SK-N-MC (cell line): ENCODE measurements around the gene MMP25.

Source experiments
- DNase-seq: peaks from one replicate; pipeline ENCODE4 v3.0.0-alpha.2; 2011; ENCODE audit warnings: low read depth, low spot score
- H3K27ac ChIP-seq: fragments of 200-600 bp; sonication (generic); 2 replicates; pipeline ENCODE4 v1.5.1; 2016; ENCODE audit warnings: mixed run types
- H3K36me3 ChIP-seq: fragments of 200-600 bp; sonication (generic); 2 replicates; pipeline ENCODE4 v1.6.1; 2017; ENCODE audit warnings: antibody characterized with exemption, low read length, mixed read lengths; ENCODE audit not compliant: insufficient read depth
- H3K4me3 ChIP-seq: fragments of 200-600 bp; sonication (generic); 2 replicates; pipeline ENCODE4 v1.5.1; 2016
- H3K9ac ChIP-seq: fragments of 200-600 bp; sonication (generic); 2 replicates; pipeline ENCODE4 v1.8.0; 2017; ENCODE audit warnings: mixed run types, mixed read lengths; ENCODE audit not compliant: insufficient read length
- H3K9me3 ChIP-seq: fragments of 200-600 bp; sonication (generic); 2 replicates; pipeline ENCODE4 v1.6.1; 2017; ENCODE audit warnings: low read depth, mild to moderate bottlenecking, antibody characterized with exemption, low read length, moderate library complexity, mixed read lengths
- EZH2 ChIP-seq: fragments of 200-600 bp; sonication (generic); IDR thresholded peaks from one replicate; pipeline ENCODE4 v1.6.1; 2017; ENCODE audit warnings: antibody characterized with exemption
- FOXP2 ChIP-seq: optimal IDR thresholded peaks from 2 replicates; pipeline ENCODE3; 2011; ENCODE audit warnings: mild to moderate bottlenecking, moderate library complexity; ENCODE audit not compliant: insufficient read depth; ENCODE audit errors: extremely low read length, control extremely low read depth
- POLR2AphosphoS5 ChIP-seq: IDR thresholded peaks from 2 replicates; pipeline ENCODE4 v1.6.1; 2012; ENCODE audit warnings: mild to moderate bottlenecking, low read depth, low read length, borderline replicate concordance

Gene MMP25

GRCh38 chr16:3089717-3090592 is 43.6 kb downstream of the MMP25 start:
- TF ChIP-seq FOXP2 (no peak), EZH2 (no peak), POLR2AphosphoS5 (no peak)
- DNase-seq: no peak
- Histone ChIP-seq H3K9me3 (no peaks in the 10 kb centered on the region), H3K27ac (no peak overlapping the region), H3K4me3 (no peak overlapping the region), H3K9ac (no peak overlapping the region), H3K36me3 (no peaks in the 10 kb centered on the region)

- no peaks in the 10 kb centered on the region for H3K9me3 ChIP-seq
- TF ChIP-seq EZH2: no peak
- TF ChIP-seq POLR2AphosphoS5: no peak
- no peak for TF ChIP-seq FOXP2
- H3K36me3 ChIP-seq: no peaks in the 10 kb centered on the region
- no peak overlapping the region for H3K4me3 ChIP-seq
- DNase-seq: no peak
- H3K9ac ChIP-seq: no peak overlapping the region
- no peak overlapping the region for H3K27ac ChIP-seq
Observed at GRCh38 chr16:3091551-3091950, 45.2 kb downstream of the MMP25 start.

DNA sequence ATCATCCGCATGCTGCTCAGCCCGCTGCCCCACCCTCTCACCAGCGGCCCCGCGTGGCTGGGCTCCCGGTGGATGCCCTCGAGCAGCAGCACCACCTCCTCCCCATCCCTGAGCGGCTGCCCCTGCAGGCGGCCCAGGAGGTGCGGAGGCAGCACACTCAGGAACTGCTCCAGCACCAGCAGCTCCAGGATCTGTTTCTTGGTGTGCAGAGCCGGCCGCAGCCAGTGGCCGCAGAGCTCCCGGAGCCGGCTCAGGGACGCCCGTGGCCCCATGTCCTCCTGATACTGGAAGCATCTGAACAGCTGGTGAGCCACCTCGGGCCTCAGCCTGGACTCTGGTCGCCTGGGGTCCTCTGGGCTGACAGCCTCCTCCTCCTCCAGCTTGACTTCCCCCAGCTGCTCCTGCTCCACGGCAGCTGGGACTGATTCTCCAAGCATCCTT is 46.2 kb downstream of the MMP25 start:
- Histone ChIP-seq H3K27ac (no peak overlapping the region), H3K36me3 (no peaks in the 10 kb centered on the region), H3K4me3 (no peak overlapping the region), H3K9me3 (no peaks in the 10 kb centered on the region), H3K9ac (no peak overlapping the region)
- TF ChIP-seq POLR2AphosphoS5 (no peak), EZH2 (no peak), FOXP2 (no peak)
- no peak for DNase-seq

DNA sequence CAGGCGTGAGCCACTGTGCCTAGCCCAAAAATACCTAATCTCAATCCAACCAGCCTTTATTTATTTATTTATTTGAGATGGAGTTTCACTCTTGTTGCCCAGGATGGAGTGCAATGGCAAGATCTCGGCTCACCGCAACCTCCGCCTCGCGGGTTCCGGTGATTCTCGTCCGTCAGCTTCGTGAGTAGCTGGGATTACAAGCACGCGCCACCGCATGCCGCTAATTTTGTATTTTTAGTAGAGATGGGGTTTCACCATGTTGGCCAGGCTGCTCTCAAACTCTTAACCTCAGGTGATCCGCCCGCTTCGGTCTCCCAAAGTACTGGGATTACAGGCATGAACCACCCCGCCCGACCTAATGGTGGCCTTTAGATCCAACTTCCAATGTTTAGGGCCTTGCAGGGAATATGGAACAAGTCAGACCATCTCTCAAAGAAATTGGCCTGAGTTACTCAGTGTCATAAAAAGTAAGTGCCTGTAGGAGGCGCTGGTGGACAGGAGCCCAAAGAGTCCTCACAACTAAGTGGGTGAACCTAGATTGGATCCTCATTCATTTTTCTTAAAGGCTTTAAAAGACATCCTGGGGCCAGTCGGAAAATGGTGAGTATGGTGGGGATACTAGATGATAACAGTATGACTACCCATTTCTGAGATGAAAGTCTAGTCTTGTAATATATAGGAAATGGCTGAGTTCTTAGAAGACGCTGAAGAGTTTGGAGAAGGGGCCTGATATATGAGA is 48.1 kb downstream of the MMP25 start:
- TF ChIP-seq FOXP2 (no peak), POLR2AphosphoS5 (no peak), EZH2 (no peak)
- Histone ChIP-seq H3K9me3 (no peaks in the 10 kb centered on the region), H3K36me3 (no peaks in the 10 kb centered on the region), H3K9ac (no peak overlapping the region), H3K27ac (no peak overlapping the region), H3K4me3 (no peak overlapping the region)
- DNase-seq: no peak

DNA sequence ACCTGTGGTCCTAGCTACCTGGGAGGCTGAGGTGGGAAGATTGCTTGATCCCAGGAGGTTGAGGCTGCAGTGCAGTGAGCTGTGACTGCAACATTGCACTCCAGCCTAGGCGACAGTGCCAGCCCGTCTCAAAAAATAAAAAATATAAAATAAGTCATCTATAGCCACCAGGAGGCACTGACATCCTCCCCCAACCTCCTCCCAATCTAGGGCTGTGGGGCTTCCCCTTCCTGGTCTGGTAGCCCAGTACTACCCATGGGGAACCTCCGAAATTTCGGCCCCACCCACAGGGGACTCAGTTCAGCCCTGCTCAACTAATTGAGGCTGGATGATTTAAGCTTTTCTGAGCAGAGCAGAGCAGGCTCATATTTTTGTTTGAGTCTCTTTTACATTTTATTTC is 49.5 kb downstream of the MMP25 start:
- Histone ChIP-seq H3K4me3 (no peak overlapping the region), H3K36me3 (no peaks in the 10 kb centered on the region), H3K27ac (no peak overlapping the region), H3K9me3 (no peaks in the 10 kb centered on the region), H3K9ac (no peak overlapping the region)
- no peak for TF ChIP-seq POLR2AphosphoS5
- no peak for TF ChIP-seq EZH2
- TF ChIP-seq FOXP2: no peak
- DNase-seq: no peak

DNA sequence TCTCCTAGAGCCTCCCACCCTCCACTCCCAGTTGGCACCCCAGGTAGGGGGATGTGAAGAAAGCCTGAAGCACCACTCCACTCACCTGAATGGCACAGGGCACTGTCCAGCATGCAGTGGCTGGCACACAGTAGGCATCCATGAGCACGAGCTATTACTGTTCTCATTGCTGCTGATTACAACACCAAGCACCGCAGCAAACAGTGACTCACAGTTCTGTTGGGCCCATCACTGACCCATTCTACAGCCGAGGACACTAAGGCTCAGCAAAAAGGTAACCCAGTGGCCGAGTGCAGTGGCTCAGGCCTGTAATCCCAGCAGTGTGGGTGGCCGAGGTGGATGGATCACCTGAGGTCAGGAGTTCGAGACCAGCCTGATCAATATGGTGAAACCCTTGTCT is 50.0 kb downstream of the MMP25 start:
- TF ChIP-seq EZH2 (no peak), POLR2AphosphoS5 (no peak), FOXP2 (no peak)
- no peak overlapping the region for H3K9ac ChIP-seq
- H3K36me3 ChIP-seq: no peaks in the 10 kb centered on the region
- H3K9me3 ChIP-seq: no peaks in the 10 kb centered on the region
- no peak overlapping the region for H3K4me3 ChIP-seq
- no peak for DNase-seq
- H3K27ac ChIP-seq: no peak overlapping the region

DNA sequence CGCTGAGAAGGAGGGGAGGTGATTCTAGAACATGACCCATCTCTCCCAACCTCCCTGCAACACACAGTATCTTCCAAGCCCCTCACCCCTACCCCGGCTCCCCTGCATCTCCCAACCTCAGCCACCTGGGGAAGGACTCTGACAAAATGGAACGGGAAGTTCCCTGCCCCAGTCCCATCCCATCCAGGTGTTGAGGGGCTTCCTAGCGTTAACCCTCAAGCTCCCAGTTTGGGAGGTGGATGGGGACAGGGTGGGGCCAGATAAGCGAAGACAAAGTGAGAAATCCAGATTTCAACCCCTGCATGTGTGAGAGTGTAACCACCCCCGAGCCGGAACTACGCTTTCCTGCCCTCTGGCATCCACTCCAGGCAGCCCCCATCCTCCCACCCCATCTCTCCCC is 50.9 kb downstream of the MMP25 start:
- Histone ChIP-seq H3K27ac (no peak overlapping the region), H3K9me3 (no peaks in the 10 kb centered on the region), H3K9ac (no peak overlapping the region), H3K4me3 (no peak overlapping the region), H3K36me3 (no peaks in the 10 kb centered on the region)
- TF ChIP-seq FOXP2: no peak
- TF ChIP-seq POLR2AphosphoS5: no peak
- TF ChIP-seq EZH2: no peak
- DNase-seq: no peak
